ENCODE data around the gene PNMA1. TPM values are rescaled to one million over a fixed set of nuclear protein-coding genes. Genes with fewer than 3 reads are reported as not detected.

Gene PNMA1
- total RNA-seq, 1 experiment from 2014 or later = 24.6 TPM

DNA sequence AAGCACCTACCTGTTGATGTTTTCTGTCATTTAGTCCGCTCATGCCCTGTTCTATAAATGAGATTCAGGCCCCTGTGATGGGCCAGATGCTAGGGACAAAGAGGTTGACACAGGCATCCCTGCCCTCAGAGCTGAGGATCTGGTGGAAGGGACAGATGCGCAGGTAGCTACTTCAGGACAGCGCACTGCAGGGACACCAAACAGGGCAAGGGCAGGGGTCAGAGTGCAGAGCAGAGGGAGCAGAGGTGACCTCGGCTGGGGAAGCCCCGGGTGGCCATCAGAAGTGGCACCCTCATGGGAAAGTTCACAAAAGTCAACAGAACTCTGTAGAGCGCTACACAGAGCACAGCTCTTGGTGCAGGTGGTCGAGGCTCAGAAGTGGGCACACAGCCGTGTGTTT, 5.6 kb upstream of the PNMA1 start:
- H2AFZ ChIP-seq (ENCODE audit: low read depth, low read length, poor library complexity, severe bottlenecking) = no peak overlapping the region
- ATAC-seq = no peak
- H3K4me1 ChIP-seq (ENCODE audit: control insufficient read depth in 1 of 2, insufficient read depth in 2 of 2, low read length in 2 of 2) = peaks cover 2 to 5% of the 10 kb centered on the region in 2 experiments
- H3K27me3 ChIP-seq (ENCODE audit: insufficient read depth, low read length) = no peaks in the 10 kb centered on the region
- H3K4me3 ChIP-seq (replicated peaks in 1 of 2; ENCODE audit: low read depth in 1 of 2, low read length in 2 of 2) = no peak overlapping the region
- POLR2A ChIA-PET = no interaction called here
- no peak for DNase-seq (ENCODE audit: low read depth, low spot score)
- H3K9ac ChIP-seq (ENCODE audit: low read length) = no peak overlapping the region
- no peaks in the 10 kb centered on the region for H3K79me2 ChIP-seq (ENCODE audit: insufficient read depth, low read length)
- H3K27ac ChIP-seq (ENCODE audit: low read depth, low read length) = no peak overlapping the region
- TF ChIP-seq ELF1 (IDR thresholded peaks at IDR 0.05; ENCODE audit: borderline replicate concordance, low read depth) = no peak
- no peak for TF ChIP-seq SP1 (IDR thresholded peaks at IDR 0.05; ENCODE audit: low read depth)
- no peak for TF ChIP-seq EGR1 (IDR thresholded peaks at IDR 0.05; ENCODE audit: low read depth)
- no peak for TF ChIP-seq POLR2AphosphoS5 (IDR thresholded peaks at IDR 0.05; ENCODE audit: low read depth, low read length)
- TF ChIP-seq ZFX (IDR thresholded peaks at IDR 0.05) = no peak
- no peak for TF ChIP-seq YY1 (IDR thresholded peaks at IDR 0.05; ENCODE audit: extremely low read depth, insufficient replicate concordance, low read depth, low read length)
- no peak for TF ChIP-seq RAD21 (IDR thresholded peaks at IDR 0.05; ENCODE audit: low read depth)
- no peak for TF ChIP-seq FOSL1 (IDR thresholded peaks at IDR 0.05; ENCODE audit: low read depth)
- TF ChIP-seq ZNF274 (IDR thresholded peaks at IDR 0.05; ENCODE audit: low read depth, low read length) = no peak
- TF ChIP-seq EZH2 (IDR thresholded peaks at IDR 0.05) = no peak
- no peak for TF ChIP-seq CEBPB (IDR thresholded peaks at IDR 0.05; ENCODE audit: low read depth)
- TF ChIP-seq, protein P1, sequence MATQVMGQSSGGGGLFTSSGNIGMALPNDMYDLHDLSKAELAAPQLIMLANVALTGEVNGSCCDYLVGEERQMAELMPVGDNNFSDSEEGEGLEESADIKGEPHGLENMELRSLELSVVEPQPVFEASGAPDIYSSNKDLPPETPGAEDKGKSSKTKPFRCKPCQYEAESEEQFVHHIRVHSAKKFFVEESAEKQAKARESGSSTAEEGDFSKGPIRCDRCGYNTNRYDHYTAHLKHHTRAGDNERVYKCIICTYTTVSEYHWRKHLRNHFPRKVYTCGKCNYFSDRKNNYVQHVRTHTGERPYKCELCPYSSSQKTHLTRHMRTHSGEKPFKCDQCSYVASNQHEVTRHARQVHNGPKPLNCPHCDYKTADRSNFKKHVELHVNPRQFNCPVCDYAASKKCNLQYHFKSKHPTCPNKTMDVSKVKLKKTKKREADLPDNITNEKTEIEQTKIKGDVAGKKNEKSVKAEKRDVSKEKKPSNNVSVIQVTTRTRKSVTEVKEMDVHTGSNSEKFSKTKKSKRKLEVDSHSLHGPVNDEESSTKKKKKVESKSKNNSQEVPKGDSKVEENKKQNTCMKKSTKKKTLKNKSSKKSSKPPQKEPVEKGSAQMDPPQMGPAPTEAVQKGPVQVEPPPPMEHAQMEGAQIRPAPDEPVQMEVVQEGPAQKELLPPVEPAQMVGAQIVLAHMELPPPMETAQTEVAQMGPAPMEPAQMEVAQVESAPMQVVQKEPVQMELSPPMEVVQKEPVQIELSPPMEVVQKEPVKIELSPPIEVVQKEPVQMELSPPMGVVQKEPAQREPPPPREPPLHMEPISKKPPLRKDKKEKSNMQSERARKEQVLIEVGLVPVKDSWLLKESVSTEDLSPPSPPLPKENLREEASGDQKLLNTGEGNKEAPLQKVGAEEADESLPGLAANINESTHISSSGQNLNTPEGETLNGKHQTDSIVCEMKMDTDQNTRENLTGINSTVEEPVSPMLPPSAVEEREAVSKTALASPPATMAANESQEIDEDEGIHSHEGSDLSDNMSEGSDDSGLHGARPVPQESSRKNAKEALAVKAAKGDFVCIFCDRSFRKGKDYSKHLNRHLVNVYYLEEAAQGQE (IDR thresholded peaks at IDR 0.05; ENCODE audit: low read depth) = no peak
- TF ChIP-seq CBX3 (IDR thresholded peaks at IDR 0.05; ENCODE audit: low read depth) = no peak
- no peak for TF ChIP-seq SIN3A (IDR thresholded peaks at IDR 0.05; ENCODE audit: low read depth)
- TF ChIP-seq, protein P2, sequence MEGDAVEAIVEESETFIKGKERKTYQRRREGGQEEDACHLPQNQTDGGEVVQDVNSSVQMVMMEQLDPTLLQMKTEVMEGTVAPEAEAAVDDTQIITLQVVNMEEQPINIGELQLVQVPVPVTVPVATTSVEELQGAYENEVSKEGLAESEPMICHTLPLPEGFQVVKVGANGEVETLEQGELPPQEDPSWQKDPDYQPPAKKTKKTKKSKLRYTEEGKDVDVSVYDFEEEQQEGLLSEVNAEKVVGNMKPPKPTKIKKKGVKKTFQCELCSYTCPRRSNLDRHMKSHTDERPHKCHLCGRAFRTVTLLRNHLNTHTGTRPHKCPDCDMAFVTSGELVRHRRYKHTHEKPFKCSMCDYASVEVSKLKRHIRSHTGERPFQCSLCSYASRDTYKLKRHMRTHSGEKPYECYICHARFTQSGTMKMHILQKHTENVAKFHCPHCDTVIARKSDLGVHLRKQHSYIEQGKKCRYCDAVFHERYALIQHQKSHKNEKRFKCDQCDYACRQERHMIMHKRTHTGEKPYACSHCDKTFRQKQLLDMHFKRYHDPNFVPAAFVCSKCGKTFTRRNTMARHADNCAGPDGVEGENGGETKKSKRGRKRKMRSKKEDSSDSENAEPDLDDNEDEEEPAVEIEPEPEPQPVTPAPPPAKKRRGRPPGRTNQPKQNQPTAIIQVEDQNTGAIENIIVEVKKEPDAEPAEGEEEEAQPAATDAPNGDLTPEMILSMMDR (IDR thresholded peaks at IDR 0.05 in 2 of 3, conservative IDR thresholded peaks at IDR 0.05 in 1 of 3; ENCODE audit: borderline replicate concordance in 1 of 3, insufficient read depth in 1 of 3, low read depth in 2 of 3, low read length in 2 of 3) = no peak
- no TSS peak for BruUV-seq (replicated peaks)
- CTCF ChIA-PET = no interaction called here
- no peaks in the 10 kb centered on the region for H3K9me2 ChIP-seq (ENCODE audit: insufficient read depth)
- RAD21 ChIA-PET (ENCODE audit: low non-redundant PET in 1 of 2, low total read pairs in 2 of 2, uncharacterized antibody in 2 of 2, unreplicated experiment in 2 of 2) = no interaction called here
- H3K36me3 ChIP-seq (ENCODE audit: control insufficient read depth in 1 of 2, insufficient read depth in 2 of 2, low read length in 2 of 2) = peaks cover 29 to 41% of the 10 kb centered on the region in 2 experiments; a peak in 3 of 4 replicates
- H3K4me2 ChIP-seq (ENCODE audit: low read length) = no peak overlapping the region
- H3K9me3 ChIP-seq (ENCODE audit: control insufficient read depth in 1 of 2, insufficient read depth in 1 of 2, low read depth in 1 of 2, low read length in 2 of 2) = no peaks in the 10 kb centered on the region
- intact Hi-C loops (cut with micrococcal nuclease) = no loop called here
- no peaks in the 10 kb centered on the region for H4K20me1 ChIP-seq (ENCODE audit: insufficient read depth)

Measured in HCT116 (cell line).